Uterus (tissue), 2 donors: ENCODE measurements around the gene WDR72.

Source experiments
- POLR2A ChIP-seq, 2 donors: fragments of 450-650 bp; IDR thresholded peaks; one replicate each; pipeline ENCODE4 v1.6.1; 2016; ENCODE audit warnings: antibody characterized with exemption in 2 of 2, mild to moderate bottlenecking in 1 of 2, moderate library complexity in 1 of 2
- TF ChIP-seq, protein P1 (sequence below), 4 experiments: fragments of 200-600 bp in 2 of 4; fragments of 450-650 bp in 2 of 4; sonication (generic) in 2 of 4; IDR thresholded peaks; one replicate each; pipeline ENCODE4 v1.5.1; 2016 to 2019; ENCODE audit warnings: antibody characterized with exemption in 4 of 4, mild to moderate bottlenecking in 2 of 4, moderate library complexity in 1 of 4

DNA sequence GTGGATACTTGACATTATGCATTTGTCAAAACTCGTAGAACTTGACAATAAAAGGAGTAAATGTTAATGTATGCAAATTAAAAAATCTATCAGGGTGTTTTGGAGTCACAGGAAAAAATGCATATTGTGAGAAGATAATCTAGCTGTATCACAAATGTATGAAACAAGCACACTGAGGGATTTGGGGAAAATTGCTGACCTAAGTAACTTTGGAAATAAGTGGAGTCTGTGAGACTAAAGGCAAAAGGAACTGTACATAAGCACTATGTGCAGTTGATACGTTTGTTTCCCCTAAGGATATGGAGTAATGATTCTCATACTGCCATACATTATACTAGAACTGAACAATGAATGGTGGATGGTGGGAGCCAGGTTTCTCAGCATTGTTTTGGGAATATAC, 43.2 kb upstream of the WDR72 start:
- TF ChIP-seq POLR2A (IDR thresholded peaks at IDR 0.05) = no peak
- TF ChIP-seq, protein P1, sequence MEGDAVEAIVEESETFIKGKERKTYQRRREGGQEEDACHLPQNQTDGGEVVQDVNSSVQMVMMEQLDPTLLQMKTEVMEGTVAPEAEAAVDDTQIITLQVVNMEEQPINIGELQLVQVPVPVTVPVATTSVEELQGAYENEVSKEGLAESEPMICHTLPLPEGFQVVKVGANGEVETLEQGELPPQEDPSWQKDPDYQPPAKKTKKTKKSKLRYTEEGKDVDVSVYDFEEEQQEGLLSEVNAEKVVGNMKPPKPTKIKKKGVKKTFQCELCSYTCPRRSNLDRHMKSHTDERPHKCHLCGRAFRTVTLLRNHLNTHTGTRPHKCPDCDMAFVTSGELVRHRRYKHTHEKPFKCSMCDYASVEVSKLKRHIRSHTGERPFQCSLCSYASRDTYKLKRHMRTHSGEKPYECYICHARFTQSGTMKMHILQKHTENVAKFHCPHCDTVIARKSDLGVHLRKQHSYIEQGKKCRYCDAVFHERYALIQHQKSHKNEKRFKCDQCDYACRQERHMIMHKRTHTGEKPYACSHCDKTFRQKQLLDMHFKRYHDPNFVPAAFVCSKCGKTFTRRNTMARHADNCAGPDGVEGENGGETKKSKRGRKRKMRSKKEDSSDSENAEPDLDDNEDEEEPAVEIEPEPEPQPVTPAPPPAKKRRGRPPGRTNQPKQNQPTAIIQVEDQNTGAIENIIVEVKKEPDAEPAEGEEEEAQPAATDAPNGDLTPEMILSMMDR (IDR thresholded peaks at IDR 0.05) = no peak
